ENCODE measurements around the gene MAP2K3.
"Not testable (repeated sequence)": the region's sequence is repeated elsewhere in the genome, so short reads cannot be mapped to it uniquely, and the experiment has no call there.

The MAP2K3 gene

GRCh38 chr17:21302711-21303425 lies 18.4 kb downstream of the MAP2K3 start:
- TF ChIP-seq, protein P1, sequence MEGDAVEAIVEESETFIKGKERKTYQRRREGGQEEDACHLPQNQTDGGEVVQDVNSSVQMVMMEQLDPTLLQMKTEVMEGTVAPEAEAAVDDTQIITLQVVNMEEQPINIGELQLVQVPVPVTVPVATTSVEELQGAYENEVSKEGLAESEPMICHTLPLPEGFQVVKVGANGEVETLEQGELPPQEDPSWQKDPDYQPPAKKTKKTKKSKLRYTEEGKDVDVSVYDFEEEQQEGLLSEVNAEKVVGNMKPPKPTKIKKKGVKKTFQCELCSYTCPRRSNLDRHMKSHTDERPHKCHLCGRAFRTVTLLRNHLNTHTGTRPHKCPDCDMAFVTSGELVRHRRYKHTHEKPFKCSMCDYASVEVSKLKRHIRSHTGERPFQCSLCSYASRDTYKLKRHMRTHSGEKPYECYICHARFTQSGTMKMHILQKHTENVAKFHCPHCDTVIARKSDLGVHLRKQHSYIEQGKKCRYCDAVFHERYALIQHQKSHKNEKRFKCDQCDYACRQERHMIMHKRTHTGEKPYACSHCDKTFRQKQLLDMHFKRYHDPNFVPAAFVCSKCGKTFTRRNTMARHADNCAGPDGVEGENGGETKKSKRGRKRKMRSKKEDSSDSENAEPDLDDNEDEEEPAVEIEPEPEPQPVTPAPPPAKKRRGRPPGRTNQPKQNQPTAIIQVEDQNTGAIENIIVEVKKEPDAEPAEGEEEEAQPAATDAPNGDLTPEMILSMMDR (conservative IDR thresholded peaks at IDR 0.05; ENCODE audit: low read length): no peak
- H3K4me3 ChIP-seq (ENCODE audit: low read length): no peak overlapping the region
- DNase-seq (ENCODE audit: low read depth): no peak

- TF ChIP-seq, protein P1 (conservative IDR thresholded peaks at IDR 0.05; ENCODE audit: low read length): no peak
- no peak overlapping the region for H3K4me3 ChIP-seq (ENCODE audit: low read length)
- DNase-seq (ENCODE audit: low read depth): no peak
Measured at GRCh38 chr17:21303441-21304065, 19.0 kb downstream of the MAP2K3 start.

- DNase-seq (ENCODE audit: low read depth): no peak
- TF ChIP-seq, protein P1 (conservative IDR thresholded peaks at IDR 0.05; ENCODE audit: low read length): no peak
Measured at GRCh38 chr17:21304091-21304490, 19.6 kb downstream of the MAP2K3 start.

GRCh38 chr17:21304551-21305151 lies 20.1 kb downstream of the MAP2K3 start:
- H3K4me3 ChIP-seq (ENCODE audit: low read length); DNase-seq (ENCODE audit: low read depth): not testable (repeated sequence)

More at GRCh38 chr17:21304091-21304490, 19.6 kb downstream of the MAP2K3 start:
- no peak overlapping the region for H3K4me3 ChIP-seq (ENCODE audit: low read length)

DNA sequence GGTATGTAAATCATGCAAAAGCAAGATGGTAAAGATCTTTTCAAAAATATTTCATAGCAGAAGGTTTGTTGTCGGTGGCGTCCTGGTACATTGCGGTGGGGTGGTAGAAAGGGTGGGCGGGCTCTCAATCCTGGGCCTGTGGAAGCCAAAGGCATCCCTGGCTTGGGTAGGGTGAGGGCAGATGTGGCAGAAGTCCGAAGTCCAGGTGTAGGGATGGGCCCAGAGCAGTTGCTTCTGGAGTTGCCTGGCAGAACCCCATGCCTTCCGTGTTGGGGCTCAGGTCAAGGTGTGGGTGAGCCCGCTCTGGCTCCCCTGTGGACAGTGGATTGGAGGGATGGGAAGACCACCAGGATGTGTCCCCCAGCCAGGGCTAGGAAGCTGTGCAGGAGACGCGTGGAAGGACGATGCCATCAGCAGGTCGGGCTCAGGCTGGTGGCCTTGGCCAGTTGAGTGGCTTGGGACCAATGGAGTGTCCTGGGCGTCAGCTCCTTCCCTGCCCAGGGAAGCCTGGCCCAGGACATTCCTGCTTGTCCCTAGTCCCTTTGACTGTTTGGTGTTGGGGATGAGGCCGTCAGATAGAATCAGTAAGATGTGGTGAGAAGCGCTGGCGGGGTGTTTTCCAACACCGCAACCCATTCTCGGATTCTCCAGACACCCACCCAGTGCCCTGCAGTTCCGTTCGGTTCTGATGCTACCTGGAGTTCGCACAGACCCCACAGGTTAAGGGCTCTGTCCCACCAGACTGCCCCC lies 21.1 kb downstream of the MAP2K3 start:
- DNase-seq (ENCODE audit: low read depth); H3K4me3 ChIP-seq (ENCODE audit: low read length): not testable (repeated sequence)

- not testable (repeated sequence) for DNase-seq (ENCODE audit: low read depth); H3K4me3 ChIP-seq (ENCODE audit: low read length)
Measured at GRCh38 chr17:21306611-21307272, 22.2 kb downstream of the MAP2K3 start.

GRCh38 chr17:21307273-21307625 lies 22.7 kb downstream of the MAP2K3 start:
- not testable (repeated sequence) for H3K4me3 ChIP-seq (ENCODE audit: low read length); DNase-seq (ENCODE audit: low read depth)

GRCh38 chr17:21308931-21309381 lies 24.4 kb downstream of the MAP2K3 start:
- H3K4me3 ChIP-seq (ENCODE audit: low read length); DNase-seq (ENCODE audit: low read depth): not testable (repeated sequence)

DNA sequence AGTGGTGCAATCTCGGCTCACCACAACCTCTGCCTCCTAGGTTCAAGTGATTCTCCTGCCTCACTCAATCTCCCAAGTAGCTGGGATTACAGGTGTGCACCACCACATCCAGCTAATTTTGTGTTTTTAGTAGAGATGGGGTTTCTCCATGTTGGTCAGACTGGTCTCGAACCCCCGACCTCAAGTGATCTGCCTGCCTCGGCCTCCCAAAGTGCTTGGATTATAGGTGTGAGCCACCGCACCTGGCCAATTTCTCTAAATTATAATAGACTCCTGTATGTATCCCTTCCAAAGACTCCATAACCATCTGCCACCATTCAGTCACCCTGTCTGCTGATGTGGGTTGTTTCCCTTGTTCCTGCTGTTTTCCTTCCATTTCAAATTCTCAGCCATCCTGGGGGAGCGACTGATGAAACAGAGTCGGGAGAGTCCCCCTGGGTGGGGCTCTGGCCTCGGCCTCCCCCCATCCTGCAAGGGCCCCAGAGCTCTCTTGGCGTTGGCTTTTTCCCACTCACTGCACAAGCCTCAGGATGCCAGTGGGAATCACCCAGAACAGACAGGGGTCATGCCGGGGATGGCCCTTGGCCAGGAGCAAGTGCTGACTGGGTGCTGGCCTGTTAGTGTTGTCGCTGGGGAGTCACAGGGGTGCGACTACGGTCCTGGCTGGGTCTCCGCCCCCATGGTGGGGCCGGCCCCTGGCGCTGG lies 25.7 kb downstream of the MAP2K3 start:
- DNase-seq (ENCODE audit: low read depth); H3K4me3 ChIP-seq (ENCODE audit: low read length): not testable (repeated sequence)

- H3K4me3 ChIP-seq (ENCODE audit: low read length); DNase-seq (ENCODE audit: low read depth): not testable (repeated sequence)
Measured at GRCh38 chr17:21310766-21311602, 26.5 kb downstream of the MAP2K3 start.
